GM12874 (cell line): ENCODE results near the gene TMEM81.

Experiments
- TF ChIP-seq, protein P1 (sequence below): IDR thresholded peaks from 2 replicates; pipeline ENCODE4 v1.5.1; 2011; ENCODE audit warnings: low read depth, mild to moderate bottlenecking, control low read depth, low read length, moderate library complexity; ENCODE audit not compliant: insufficient read depth

TMEM81 gene

DNA sequence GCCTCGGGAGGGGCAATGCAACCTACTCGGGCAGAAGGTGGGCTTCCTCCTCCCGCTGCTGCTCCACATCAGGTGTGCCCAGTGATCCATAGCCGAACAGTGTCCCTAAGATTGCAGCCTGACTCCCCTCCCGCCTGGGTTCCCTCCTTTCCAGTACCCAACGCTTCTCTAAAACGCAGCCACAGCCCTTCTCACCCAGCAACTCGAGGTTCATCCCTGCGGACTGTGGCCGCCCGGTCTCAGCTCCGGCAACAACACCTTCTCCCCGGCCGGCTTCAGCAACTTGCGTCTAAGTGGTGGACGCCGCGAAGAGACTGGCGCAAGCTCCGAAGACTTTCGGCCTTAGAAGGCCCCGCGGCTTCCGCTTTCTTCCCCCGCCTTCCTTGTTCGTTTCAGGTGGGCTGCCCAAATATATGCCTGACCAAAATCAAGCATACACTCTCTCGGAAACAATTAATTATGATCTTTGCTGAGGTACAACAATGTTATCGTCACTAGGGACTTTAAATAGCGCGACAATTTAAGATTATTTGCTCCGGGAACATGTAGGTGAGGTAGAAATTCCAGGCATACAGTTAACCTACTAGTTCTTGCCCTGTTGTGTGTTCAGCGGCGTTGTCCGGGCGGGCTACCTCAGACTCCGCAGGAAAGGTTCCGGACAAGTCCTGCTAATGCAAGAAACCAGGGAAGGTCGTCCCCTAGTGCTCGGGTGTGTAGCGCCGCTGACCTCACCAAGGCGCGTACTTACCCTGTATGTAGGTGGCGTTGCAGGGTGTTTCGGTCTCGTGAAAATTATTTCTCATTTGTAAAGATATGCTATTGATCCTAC lies 37.6 kb upstream of the TMEM81 start, which contains the start of gene RBBP5:
Gene RBBP5, minus strand, starts transcription at position 319 of the 829 bp plus-strand sequence. Its CDS starts 105 bp downstream, at position 214.
- TF ChIP-seq, protein P1, sequence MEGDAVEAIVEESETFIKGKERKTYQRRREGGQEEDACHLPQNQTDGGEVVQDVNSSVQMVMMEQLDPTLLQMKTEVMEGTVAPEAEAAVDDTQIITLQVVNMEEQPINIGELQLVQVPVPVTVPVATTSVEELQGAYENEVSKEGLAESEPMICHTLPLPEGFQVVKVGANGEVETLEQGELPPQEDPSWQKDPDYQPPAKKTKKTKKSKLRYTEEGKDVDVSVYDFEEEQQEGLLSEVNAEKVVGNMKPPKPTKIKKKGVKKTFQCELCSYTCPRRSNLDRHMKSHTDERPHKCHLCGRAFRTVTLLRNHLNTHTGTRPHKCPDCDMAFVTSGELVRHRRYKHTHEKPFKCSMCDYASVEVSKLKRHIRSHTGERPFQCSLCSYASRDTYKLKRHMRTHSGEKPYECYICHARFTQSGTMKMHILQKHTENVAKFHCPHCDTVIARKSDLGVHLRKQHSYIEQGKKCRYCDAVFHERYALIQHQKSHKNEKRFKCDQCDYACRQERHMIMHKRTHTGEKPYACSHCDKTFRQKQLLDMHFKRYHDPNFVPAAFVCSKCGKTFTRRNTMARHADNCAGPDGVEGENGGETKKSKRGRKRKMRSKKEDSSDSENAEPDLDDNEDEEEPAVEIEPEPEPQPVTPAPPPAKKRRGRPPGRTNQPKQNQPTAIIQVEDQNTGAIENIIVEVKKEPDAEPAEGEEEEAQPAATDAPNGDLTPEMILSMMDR: peak; percentile 77

DNA sequence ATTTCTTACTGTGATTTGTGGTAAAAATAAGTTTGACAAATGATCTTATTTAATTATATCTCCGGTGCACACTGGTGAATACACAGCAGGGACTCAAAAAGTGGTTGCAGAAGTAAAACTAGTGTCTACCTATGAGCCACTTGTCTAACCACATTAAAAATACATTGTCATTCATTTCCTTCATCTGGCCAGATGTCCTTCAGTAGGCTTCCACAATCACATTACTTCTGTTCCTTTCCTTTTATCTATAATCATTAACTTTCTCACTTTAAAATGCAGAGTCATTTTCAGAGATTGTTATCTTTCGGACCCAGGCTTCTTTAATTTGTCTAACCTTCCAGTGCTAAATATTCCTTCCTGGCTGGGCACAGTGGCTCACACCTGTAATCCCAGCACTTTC lies 34.5 kb upstream of the TMEM81 start:
- TF ChIP-seq, protein P1: no peak

DNA sequence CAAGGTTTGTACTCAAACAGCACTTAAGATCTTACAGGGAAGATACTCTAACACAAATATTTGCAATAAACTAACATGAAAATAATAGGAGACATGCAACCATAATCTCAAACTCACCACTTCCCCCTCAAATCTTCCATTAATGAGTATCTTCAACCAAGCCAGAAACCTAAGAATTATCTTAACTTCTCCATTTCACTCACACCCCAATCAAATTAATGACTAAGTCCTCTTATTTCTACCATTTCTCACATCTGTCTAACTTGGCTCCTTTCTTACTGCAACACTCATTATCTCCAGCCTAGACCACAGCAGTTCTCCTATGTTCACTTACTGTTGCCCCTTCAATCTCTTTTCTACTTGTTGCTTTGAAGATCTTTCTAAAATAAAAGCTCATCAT lies 27.1 kb upstream of the TMEM81 start:
- TF ChIP-seq, protein P1: no peak

DNA sequence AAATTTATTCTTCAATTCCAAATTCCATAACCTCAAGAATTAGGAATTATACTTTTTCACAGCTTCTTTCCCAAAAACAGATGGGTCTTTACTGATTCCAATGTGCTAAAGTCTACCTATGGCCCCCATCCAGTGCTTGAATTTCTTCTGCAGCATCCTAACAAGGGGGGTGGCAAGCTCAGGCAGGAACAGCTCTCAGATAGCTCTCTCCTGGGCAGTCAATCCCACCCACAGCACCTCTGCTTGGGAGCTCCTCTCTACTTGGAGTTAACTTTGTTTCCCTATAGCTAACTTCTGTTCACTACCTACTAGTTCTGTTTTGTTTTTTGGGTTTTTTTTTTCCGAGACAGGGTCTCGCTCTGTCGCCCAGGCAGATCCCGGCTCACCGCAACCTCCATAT lies 25.5 kb upstream of the TMEM81 start:
- TF ChIP-seq, protein P1: no peak

GRCh38 chr1:205109269-205109668 lies 25.0 kb upstream of the TMEM81 start:
- TF ChIP-seq, protein P1: no peak

DNA sequence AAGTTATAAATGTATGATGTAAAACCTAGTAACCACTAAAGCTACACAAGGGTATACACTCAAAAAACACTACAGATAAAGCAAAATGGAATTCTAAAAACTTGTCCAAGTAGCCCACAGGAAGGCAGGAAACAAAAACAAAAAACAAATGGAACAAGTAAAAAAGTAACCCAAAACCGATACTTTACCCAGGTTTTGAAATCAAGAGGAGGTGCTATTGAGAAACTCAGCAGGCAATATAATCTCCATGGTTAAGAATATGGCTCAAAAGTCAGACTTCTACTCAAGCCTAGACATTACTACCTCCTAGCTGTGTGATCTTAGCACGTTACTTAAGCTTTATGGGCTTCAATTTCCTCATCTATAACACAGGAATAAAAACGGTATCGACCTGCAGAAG lies 24.2 kb upstream of the TMEM81 start:
- TF ChIP-seq, protein P1: no peak

DNA sequence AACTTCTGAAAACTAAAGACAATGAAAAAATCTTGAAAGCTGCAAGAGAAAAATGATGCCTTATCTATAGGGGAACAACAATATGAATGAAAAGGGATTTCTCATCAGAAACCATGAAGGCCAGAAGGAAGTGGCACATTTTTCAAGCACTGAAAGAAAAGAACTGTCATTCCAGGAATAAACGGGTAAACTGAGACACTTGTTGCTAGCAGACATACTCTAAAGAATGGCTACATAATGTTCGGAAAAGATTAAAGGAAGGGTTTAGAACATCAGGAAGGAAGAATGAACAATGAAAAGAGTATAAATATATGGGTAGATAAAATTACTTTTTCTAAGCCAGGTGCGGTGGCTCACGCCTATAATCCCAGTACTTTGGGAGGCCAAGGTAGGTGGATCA lies 23.1 kb upstream of the TMEM81 start:
- TF ChIP-seq, protein P1: no peak
